ENCODE data around the gene TGFBR3L.
"Not testable (repeated sequence)": the region's sequence is repeated elsewhere in the genome, so short reads cannot be mapped to it uniquely, and the experiment has no call there.

Gene TGFBR3L

GRCh38 chr19:7959211-7959610 lies 44.6 kb downstream of the TGFBR3L start:
- no peak for DNase-seq (ENCODE audit: low read depth in 2 of 2)

GRCh38 chr19:7961082-7961481 lies 46.5 kb downstream of the TGFBR3L start:
- DNase-seq (ENCODE audit: low read depth in 2 of 2) = not testable (repeated sequence)

- no peak for DNase-seq (ENCODE audit: low read depth in 2 of 2)
Observed at GRCh38 chr19:7961920-7962626, 47.4 kb downstream of the TGFBR3L start.

GRCh38 chr19:7962644-7963268 lies 48.1 kb downstream of the TGFBR3L start:
- DNase-seq (ENCODE audit: low read depth in 2 of 2) = no peak

- no peak for DNase-seq (ENCODE audit: low read depth in 2 of 2)
Observed at GRCh38 chr19:7963566-7963965, 48.9 kb downstream of the TGFBR3L start.

- DNase-seq (ENCODE audit: low read depth in 2 of 2) = no peak
Observed at GRCh38 chr19:7965259-7965841, 50.7 kb downstream of the TGFBR3L start.

DNA sequence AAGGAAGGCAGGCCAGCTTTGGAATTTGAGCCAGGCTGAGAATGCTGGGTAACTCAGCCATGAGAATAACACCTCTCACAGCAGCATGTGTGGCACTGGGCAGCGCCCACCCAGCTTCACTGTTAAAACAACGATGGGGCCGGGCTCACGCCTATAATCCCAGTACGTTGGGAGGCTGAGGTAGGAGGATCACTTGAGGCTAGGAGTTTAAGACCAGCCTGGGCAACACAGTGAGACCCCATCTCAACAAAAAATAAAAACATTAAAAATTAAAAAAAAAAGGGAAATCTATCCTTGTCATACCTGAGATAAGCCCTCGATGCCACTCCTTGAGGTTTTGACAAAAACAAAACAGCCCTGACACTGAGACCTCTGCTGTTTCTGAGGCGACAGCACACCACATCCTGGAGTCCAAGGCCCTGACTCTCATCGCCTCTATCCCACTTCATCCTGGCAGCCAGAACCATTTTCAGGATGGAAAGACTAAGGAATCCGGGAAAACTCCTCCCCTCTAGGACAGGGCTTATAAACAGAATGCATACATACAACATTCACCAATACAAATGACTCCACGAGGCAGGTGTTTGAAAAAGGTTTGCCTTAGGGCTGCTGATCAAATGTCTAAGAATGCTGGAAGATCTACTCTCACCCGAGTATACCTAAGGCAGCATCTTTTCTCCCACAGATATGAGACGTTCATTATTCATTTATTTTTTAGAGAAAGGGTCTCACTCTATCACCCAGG lies 51.5 kb downstream of the TGFBR3L start:
- DNase-seq (ENCODE audit: low read depth in 2 of 2) = no peak

DNA sequence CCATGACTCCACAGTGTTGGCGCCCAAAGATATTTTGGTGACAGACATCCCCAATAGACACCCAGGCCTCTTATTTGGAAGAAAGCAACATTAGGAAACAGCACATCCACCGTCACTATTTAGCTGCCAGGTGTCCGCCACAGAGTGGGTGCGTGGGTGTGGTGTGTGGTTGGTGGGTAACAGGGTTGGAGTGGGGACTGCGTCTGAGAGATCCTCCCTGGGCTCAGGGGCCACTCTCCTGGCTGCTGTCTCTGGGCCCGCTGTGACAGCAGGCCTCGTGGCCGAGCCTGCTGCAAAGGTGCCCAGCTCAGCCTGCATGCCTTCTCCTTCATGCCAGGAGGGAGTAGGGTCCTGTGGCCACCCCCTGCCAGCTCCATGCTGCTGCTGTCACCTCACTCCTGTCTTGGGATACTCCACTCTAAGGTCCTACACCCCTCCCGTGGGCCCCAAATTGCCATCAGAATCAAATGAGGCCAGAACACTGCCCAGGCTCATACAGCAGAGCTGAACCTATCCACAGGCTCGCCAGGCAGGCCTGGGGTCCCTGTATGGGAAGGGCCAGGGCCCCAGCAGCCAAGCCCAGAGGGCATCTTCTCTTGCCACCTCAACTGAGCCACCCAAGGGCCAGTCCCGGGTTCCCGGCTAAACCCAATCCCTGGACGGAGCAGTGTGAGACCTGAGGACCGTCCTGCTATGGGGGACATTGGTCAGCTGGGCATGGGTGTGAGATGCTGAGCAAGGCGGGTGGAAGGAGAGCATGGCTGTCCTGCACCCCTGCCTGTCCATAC lies 53.6 kb downstream of the TGFBR3L start:
- DNase-seq (ENCODE audit: low read depth in 2 of 2) = no peak
